Prostate gland (tissue), 2 donors: ENCODE results near the gene RNF146.

Experiments
- POLR2A ChIP-seq: fragments of 450-650 bp; IDR thresholded peaks from one replicate; pipeline ENCODE4 v1.6.1; 2016; ENCODE audit warnings: antibody characterized with exemption, mild to moderate bottlenecking
- POLR2AphosphoS5 ChIP-seq: sonication (generic); formaldehyde crosslinking; IDR thresholded peaks from one replicate; pipeline ENCODE4 v1.6.1; 2017; ENCODE audit warnings: antibody characterized with exemption
- TF ChIP-seq, protein P1 (sequence below), 4 experiments: fragments of 200-600 bp in 2 of 4; fragments of 450-650 bp in 2 of 4; sonication (generic) in 2 of 4; IDR thresholded peaks; 1 replicate in 3 of 4; 2 replicates in 1 of 4; pipeline ENCODE4 v1.5.1; 2016 to 2019; ENCODE audit warnings: antibody characterized with exemption in 4 of 4, mild to moderate bottlenecking in 2 of 4, moderate library complexity in 2 of 4

DNA sequence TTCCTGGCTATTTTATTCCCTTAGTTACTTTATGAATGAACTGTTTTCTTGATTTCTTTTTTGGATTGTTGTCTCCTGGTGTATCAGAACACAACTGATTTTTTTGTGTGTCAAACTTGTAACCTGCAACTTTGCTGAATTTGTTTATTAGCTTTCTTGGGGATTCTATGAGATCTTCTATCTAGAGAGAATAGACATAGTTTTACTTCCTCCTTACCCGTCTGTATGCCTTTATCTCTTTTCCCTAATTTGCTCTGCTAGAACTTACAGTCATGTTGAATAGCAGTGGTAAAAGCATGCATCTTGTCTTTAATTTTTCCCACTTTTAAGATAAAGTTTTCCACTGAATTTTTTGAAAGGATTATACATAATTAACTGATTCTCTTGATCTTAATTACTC lies 13.2 kb downstream of the RNF146 start:
- TF ChIP-seq, protein P1, sequence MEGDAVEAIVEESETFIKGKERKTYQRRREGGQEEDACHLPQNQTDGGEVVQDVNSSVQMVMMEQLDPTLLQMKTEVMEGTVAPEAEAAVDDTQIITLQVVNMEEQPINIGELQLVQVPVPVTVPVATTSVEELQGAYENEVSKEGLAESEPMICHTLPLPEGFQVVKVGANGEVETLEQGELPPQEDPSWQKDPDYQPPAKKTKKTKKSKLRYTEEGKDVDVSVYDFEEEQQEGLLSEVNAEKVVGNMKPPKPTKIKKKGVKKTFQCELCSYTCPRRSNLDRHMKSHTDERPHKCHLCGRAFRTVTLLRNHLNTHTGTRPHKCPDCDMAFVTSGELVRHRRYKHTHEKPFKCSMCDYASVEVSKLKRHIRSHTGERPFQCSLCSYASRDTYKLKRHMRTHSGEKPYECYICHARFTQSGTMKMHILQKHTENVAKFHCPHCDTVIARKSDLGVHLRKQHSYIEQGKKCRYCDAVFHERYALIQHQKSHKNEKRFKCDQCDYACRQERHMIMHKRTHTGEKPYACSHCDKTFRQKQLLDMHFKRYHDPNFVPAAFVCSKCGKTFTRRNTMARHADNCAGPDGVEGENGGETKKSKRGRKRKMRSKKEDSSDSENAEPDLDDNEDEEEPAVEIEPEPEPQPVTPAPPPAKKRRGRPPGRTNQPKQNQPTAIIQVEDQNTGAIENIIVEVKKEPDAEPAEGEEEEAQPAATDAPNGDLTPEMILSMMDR (IDR thresholded peaks at IDR 0.05) = no peak
- TF ChIP-seq POLR2AphosphoS5 (no peak), POLR2A (no peak)
